Measurements from ENCODE around the gene SGSM1.

DNA sequence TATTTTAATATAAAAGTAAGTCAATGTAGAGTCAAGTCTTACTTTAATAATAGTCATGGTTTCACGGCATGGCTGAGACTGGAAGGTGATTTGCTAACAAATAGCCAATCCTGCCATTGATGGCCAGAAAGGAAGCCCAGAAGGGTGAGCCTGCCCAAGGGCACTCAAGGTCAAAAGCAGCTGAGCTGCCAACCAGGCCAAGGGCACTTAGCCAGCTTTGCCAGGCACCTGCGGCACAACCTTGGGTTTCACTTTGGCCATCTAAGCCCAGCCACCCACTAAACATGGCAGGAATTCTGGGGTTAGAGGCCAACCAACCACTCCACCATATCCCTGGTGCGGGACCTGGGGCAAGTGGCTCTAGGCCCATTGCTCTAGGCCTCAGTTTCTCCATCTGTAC is 136.3 kb downstream of the SGSM1 start:
- no peak for TF ChIP-seq RERE (CRISPR knock-in tag; IDR thresholded peaks at IDR 0.05; ENCODE audit: borderline replicate concordance)
- TF ChIP-seq SIN3A (IDR thresholded peaks at IDR 0.05; ENCODE audit: borderline replicate concordance in 2 of 2, control insufficient read depth in 1 of 2, low read depth in 2 of 2, low read length in 2 of 2): no peak
- TF ChIP-seq HDGF (IDR thresholded peaks at IDR 0.05): no peak
- no peak for TF ChIP-seq U2AF2 (optimal IDR thresholded peaks at IDR 0.05; ENCODE audit: low read depth, low read length)
- no peak for TF ChIP-seq ZNF121 (CRISPR knock-in tag; conservative IDR thresholded peaks at IDR 0.05)
- no peak for TF ChIP-seq ZFP36 (IDR thresholded peaks at IDR 0.05; ENCODE audit: low read depth, low read length, partially characterized antibody)
- no peak for TF ChIP-seq FOXK1 (CRISPR knock-in tag; IDR thresholded peaks at IDR 0.05; ENCODE audit: borderline replicate concordance)
- TF ChIP-seq SMAD4 (CRISPR knock-in tag; conservative IDR thresholded peaks at IDR 0.05): no peak
- no peak for TF ChIP-seq ARHGAP35 (IDR thresholded peaks at IDR 0.05; ENCODE audit: partially characterized antibody)
- TF ChIP-seq BCLAF1 (IDR thresholded peaks at IDR 0.05; ENCODE audit: borderline replicate concordance in 1 of 2, control insufficient read depth in 1 of 2, low read depth in 2 of 2, low read length in 1 of 2): no peak
